ENCODE results near the gene HS3ST3A1. TPM values are rescaled to one million over a fixed set of nuclear protein-coding genes. Genes with fewer than 3 reads are reported as not detected.

HS3ST3A1 gene
- total RNA-seq, 2 donors from 2014 or later, result not detected

DNA sequence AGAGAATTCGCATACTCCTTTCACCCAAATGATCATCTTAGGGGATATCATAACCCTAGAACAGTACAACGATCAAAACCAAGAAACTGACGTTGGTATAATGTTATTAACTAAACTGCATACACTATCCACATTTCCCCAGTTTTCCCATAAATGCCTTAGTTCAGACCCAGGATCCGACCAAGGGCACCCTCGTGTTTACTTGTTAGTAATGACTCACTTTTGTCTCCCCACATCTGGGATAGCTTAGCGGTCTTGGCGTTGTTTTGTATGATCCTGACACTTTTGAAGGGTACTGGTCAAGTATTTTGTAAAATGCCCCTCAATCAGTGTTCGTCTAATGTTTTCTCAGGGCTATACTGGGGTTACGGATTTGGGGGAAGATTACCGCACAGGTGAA is 8.0 kb downstream of the HS3ST3A1 start:
- Histone ChIP-seq H3K27me3 (peaks cover 0 to 7% of the 10 kb centered on the region in 2 donors), H3K36me3 (replicated peaks in 1 of 2; ENCODE audit: insufficient read depth in 1 of 2, low read depth in 2 of 2) (no peaks in the 10 kb centered on the region), H3K4me1 (no peaks in the 10 kb centered on the region), H3K9me3 (no peaks in the 10 kb centered on the region), H3K27ac (no peak overlapping the region), H3K4me3 (no peak overlapping the region)
- TF ChIP-seq, protein P1, sequence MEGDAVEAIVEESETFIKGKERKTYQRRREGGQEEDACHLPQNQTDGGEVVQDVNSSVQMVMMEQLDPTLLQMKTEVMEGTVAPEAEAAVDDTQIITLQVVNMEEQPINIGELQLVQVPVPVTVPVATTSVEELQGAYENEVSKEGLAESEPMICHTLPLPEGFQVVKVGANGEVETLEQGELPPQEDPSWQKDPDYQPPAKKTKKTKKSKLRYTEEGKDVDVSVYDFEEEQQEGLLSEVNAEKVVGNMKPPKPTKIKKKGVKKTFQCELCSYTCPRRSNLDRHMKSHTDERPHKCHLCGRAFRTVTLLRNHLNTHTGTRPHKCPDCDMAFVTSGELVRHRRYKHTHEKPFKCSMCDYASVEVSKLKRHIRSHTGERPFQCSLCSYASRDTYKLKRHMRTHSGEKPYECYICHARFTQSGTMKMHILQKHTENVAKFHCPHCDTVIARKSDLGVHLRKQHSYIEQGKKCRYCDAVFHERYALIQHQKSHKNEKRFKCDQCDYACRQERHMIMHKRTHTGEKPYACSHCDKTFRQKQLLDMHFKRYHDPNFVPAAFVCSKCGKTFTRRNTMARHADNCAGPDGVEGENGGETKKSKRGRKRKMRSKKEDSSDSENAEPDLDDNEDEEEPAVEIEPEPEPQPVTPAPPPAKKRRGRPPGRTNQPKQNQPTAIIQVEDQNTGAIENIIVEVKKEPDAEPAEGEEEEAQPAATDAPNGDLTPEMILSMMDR (IDR thresholded peaks at IDR 0.05), result no peak
- TF ChIP-seq POLR2A (IDR thresholded peaks at IDR 0.05), result no peak
- WGBS, 2 donors, result 62 to 71% methylated on average over 10 of the region's 10 CpGs
- intact Hi-C loops (cut with DNase I), result no loop called here
- no peak for ATAC-seq
- no peak for DNase-seq

DNA sequence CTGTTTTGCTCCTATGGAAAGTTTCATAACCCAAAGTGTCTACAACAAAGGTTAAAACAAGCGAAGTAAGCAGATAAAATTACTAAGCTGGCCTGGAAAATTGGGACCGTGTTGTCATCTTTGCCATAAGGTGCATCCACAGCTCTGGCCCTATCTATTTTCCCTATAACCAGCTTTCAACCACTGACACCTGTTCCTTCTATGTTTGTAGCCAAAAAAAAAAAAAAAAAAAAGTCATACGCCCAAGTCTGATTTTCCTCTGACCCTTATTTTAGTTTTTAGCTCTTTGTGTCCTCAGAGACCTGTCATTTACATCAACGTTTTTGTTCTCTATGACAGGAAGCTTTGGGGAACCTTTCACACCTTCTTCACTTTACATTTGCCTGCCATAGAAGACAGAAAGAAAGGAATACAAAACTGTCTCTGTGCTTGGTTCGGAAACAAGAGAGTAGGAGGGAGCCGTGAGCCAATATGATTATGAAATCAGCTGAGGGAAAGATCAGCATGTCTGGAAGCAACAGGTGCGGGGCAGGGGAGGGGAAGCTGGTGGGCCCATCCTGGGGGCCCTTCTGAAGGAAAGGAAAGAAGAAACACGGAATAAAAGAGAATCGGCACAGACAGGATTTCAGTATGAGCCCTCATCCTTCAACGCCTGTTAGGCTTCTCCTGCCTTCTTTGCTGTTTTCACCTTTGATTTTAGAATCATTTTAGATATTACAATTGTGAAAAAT is 8.5 kb downstream of the HS3ST3A1 start:
- Histone ChIP-seq H3K27ac (no peak overlapping the region), H3K36me3 (replicated peaks in 1 of 2; ENCODE audit: insufficient read depth in 1 of 2, low read depth in 2 of 2) (no peaks in the 10 kb centered on the region), H3K4me1 (no peaks in the 10 kb centered on the region), H3K9me3 (no peaks in the 10 kb centered on the region), H3K4me3 (no peak overlapping the region), H3K27me3 (peaks cover 0 to 7% of the 10 kb centered on the region in 2 donors)
- intact Hi-C loops (cut with DNase I), result no loop called here
- no peak for TF ChIP-seq POLR2A (IDR thresholded peaks at IDR 0.05)
- TF ChIP-seq, protein P1 (IDR thresholded peaks at IDR 0.05), result no peak
- ATAC-seq (no peak), DNase-seq (no peak)
- 64 to 66% methylated on average over 10 of the region's 10 CpGs for WGBS, 2 donors

DNA sequence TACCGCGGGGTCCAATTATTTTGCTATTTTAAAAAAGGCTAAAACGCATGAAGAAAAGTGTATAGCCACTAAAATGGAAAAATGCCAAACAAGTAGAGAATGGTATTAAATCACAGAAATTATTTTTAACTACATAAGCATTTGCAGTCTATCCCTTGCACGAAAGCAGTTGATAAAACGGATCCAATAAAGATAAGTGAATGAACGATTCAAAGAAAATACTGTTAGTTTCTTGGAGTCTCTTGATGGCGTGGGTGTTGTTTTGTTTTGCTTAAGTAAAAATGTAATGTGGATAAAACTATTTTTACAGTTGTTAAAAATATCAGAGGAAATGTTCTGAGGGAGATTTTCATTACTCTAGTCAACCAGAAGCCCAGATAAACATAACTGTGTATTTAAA is 9.3 kb downstream of the HS3ST3A1 start:
- H3K36me3 ChIP-seq (replicated peaks in 1 of 2; ENCODE audit: insufficient read depth in 1 of 2, low read depth in 2 of 2), result no peaks in the 10 kb centered on the region
- DNase-seq (no peak), ATAC-seq (no peak)
- peaks cover 0 to 7% of the 10 kb centered on the region in 2 donors for H3K27me3 ChIP-seq
- no peaks in the 10 kb centered on the region for H3K9me3 ChIP-seq
- intact Hi-C loops (cut with DNase I), result no loop called here
- WGBS, 2 donors, result 47 to 54% methylated on average over 7 of the region's 7 CpGs
- H3K4me1 ChIP-seq, result no peaks in the 10 kb centered on the region
- no peak overlapping the region for H3K4me3 ChIP-seq
- H3K27ac ChIP-seq, result no peak overlapping the region
- no peak for TF ChIP-seq POLR2A (IDR thresholded peaks at IDR 0.05)
- TF ChIP-seq, protein P1 (IDR thresholded peaks at IDR 0.05), result no peak

DNA sequence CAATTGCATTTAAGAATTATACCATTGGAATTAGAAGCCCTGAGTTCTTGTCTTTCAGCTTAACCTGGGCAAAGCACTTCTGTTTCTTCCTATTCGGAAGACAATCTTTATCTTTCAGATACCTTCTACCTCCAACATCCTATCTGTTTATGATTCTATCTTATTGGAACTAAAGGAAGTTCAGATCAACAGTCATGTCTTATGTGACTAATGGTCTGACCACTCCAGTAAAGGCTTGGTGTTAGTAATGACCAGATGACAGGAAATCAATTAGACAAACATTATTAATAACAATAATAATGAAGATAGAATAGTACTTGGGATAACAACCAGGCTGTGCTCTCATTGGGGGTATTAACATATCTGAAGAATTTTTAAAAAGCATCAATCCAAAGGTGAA is 11.3 kb downstream of the HS3ST3A1 start:
- Histone ChIP-seq H3K36me3 (replicated peaks in 1 of 2; ENCODE audit: insufficient read depth in 1 of 2, low read depth in 2 of 2) (no peaks in the 10 kb centered on the region), H3K4me3 (no peak overlapping the region), H3K9me3 (no peaks in the 10 kb centered on the region), H3K27me3 (peaks cover 0 to 7% of the 10 kb centered on the region in 2 donors), H3K27ac (no peak overlapping the region), H3K4me1 (no peaks in the 10 kb centered on the region)
- intact Hi-C loops (cut with DNase I), result no loop called here
- ATAC-seq (no peak), DNase-seq (no peak)
- no peak for TF ChIP-seq POLR2A (IDR thresholded peaks at IDR 0.05)
- TF ChIP-seq, protein P1 (IDR thresholded peaks at IDR 0.05), result no peak
- 54 to 55% methylated on average over 1 of the region's 1 CpG for WGBS, 2 donors

GRCh38 chr17:13589658-13590057 is 12.1 kb downstream of the HS3ST3A1 start:
- 28 to 29% methylated on average over 6 of the region's 6 CpGs for WGBS, 2 donors
- H3K4me3 ChIP-seq, result no peak overlapping the region
- DNase-seq (no peak), ATAC-seq (no peak)
- no peaks in the 10 kb centered on the region for H3K9me3 ChIP-seq
- TF ChIP-seq POLR2A (IDR thresholded peaks at IDR 0.05), result no peak
- TF ChIP-seq, protein P1 (IDR thresholded peaks at IDR 0.05), result no peak
- H3K36me3 ChIP-seq (replicated peaks in 1 of 2; ENCODE audit: insufficient read depth in 1 of 2, low read depth in 2 of 2), result no peaks in the 10 kb centered on the region
- H3K27ac ChIP-seq, result no peak overlapping the region
- H3K4me1 ChIP-seq, result no peaks in the 10 kb centered on the region
- peaks cover 0 to 7% of the 10 kb centered on the region in 2 donors for H3K27me3 ChIP-seq
- intact Hi-C loops (cut with DNase I), result no loop called here

All from body of pancreas (tissue), 4 donors.